HG03135 (cell line): Measurements from ENCODE around the gene MPPED1.

Experiments used
- ATAC-seq: cut with Tn5 transposase; IDR thresholded peaks from one replicate; pipeline ENCODE4 v1.9.1; 2021; ENCODE audit warnings: mild to moderate bottlenecking, moderate library complexity; ENCODE audit not compliant: unreplicated experiment

Gene MPPED1

GRCh38 chr22:43446037-43446803 lies 34.4 kb downstream of the MPPED1 start:
- ATAC-seq: no peak

- ATAC-seq: no peak
These were observed 35.1 kb downstream of the MPPED1 start for GRCh38 chr22:43446916-43447315.

GRCh38 chr22:43447380-43447779 lies 35.6 kb downstream of the MPPED1 start:
- no peak for ATAC-seq

DNA sequence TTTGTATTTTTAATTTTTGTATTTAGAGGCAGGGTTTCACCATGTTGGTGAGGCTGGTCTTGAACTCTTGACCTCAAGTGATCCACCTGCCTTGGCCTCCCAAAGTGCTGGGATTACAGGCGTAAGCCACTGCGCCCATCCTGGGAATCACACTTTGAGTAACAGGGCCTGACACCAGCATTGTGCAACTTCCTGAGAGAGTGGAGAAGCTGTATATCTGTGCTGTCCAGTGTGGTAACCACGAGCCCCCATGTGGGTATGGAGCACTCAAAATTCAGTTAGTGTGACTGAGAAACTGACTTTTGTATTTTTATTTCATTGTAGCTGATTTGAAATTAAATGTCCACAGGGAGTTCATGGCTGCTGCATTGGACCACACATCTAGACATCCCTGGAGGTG lies 36.2 kb downstream of the MPPED1 start:
- ATAC-seq: no peak

DNA sequence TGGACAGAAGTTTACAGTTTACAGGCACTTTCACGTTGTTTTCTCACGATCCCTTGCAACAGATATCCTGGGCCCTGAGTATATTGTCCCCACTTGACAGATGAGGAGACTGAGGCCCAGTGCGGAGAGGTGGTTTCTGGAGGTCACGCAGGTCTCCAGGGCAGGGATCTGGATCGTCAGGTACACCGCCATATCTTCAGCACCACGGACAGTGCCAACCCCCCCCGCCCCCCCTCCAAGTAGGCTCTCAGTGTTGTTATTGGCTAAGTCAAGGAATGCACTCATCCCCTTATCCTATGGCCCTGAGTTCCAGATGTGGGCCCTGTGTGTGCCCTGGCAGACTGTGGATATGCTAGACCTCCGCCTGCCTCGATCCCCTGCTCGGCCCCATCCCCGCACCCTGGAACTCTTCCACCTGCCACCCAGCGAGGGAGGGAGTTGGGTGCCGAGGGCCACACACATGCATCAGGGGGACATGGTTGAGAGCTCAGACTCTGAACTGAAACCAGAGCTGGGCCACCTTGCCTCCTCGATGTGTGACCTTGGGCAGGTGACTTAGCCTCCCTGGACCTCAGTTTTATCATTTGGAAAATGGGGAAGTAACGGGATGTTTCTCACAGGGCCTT lies 37.5 kb downstream of the MPPED1 start:
- no peak for ATAC-seq

DNA sequence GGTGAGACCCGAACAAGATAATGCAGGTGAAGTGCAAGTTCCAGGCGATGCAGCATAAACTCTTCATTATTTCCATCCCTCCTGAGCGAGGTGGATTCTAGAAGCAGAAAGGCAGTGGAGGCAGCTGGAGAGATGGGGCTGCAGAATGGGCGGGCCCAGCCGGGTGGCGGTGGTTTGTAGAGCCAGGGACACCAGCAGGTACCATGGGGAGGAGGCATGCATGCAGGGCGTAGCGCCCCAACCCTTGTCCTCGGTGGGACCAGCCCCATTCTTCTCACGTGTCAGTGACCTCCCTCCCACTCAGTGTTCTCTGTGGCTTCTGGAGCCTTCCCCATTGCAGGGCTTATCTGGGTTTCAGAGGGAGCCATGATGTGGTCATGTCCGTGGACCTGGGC lies 38.0 kb downstream of the MPPED1 start:
- ATAC-seq: no peak

DNA sequence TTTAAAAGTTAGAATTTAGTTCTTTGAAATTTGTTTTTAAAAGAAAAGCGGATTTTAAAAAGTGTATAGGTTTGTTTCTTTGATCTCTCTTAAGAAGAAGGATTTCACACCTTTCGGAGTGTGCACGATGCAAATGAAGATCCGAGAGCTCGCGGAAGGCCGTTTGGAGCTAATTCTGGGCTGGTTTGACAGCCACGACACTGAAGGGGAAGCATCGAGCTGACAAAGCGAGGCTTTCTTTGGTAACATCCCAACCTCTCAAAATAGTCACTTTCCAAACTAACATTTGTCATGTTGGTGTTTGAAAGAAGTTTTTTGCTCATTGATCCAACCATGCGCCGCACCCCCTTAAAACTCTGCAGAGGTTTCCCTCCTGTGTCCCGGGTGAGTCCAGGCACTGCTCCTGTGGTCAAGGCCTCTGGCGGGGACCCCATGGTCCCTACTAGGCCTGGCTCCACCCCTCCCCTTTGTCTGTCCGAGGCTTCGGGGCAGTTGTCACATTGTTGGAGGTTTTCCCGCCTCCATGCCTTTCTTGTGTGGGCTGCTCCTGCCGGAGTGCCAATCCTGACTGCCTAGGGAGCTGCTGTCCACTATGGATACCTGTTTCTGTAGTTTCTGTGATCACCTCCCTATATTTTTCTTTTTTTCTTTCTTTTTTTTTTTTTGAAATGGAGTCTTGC lies 39.7 kb downstream of the MPPED1 start:
- no peak for ATAC-seq

DNA sequence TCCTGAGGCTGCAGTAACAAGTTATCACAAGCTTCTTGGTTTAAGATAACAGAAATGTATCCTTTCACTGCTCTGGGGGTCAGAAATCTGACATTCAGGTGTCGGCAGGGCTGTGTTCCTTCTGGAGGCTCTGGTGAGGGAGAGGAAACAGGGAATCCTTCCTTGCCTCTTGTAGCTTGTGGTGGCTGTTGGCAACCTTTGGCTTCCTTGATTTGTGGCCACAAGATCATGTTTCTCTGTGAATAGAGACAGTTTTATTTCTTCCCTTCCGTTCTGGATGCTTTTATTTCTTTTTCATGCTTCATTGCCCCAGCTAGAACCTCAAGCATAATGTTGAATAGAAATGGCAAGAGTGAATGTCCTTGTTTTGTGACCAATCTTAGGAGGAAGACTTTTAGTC lies 44.0 kb downstream of the MPPED1 start:
- no peak for ATAC-seq

DNA sequence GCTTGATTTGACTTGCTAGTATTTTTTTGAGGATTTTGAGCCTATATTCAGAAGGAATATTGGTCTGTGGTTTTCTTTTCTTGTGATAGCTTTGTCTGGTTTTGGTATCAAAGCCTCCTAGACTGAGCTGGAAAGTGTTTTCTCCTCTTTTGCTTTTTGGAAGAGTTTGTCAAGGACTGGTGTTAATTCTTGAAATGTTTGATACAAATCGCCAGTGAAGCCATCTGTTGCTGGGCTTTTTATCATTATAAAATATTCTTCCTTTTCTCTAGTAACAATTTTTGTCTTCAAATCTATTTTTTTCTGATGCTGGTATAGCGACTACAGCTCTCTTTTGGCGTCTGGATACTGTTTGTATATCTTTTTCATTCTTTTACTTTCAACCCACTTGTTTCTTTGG lies 45.2 kb downstream of the MPPED1 start:
- ATAC-seq: no peak

- ATAC-seq: no peak
These were observed 50.9 kb downstream of the MPPED1 start for GRCh38 chr22:43462701-43463100.

DNA sequence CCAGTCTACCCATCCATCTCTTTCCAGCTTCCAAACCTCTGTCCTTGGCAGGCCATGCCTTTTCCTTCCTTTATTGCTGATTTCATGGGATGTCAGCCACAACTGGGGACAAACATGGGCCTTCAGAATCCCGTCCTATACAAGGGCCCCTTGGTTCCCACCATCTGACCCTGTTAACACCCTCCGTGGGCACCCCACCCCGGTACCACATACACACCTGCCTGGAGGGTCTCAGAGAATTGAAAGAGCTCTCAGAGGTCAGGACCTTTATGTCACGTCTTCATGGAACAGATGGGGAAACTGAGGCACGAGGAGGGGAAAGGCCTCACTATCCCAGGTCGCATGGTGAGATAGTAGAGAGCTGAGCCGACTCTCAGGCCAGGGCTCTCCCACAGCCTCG lies 53.0 kb downstream of the MPPED1 start:
- ATAC-seq: no peak

GRCh38 chr22:43465291-43466015 lies 53.6 kb downstream of the MPPED1 start:
- ATAC-seq: no peak

DNA sequence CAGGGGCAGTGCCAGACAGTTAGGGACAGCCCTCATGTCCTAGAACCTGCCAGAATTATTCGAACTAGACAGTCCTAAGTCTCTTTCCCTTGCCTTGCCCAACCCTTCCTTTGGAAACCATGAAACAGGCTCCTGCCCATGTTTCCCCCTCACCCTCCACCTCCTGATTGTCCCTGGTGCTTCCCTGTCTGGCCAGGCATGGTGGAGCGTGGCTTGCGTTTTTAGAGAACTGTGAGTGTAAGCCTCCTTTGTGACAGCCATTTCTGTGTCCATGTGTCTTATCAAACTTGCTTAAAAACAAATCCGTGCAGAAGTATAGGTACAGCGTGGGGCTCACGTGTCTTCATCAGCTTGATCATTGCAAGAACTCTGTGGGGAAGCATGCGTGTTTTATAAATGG lies 54.9 kb downstream of the MPPED1 start:
- ATAC-seq: no peak

- ATAC-seq: no peak
These were observed 55.6 kb downstream of the MPPED1 start for GRCh38 chr22:43467216-43467940.

DNA sequence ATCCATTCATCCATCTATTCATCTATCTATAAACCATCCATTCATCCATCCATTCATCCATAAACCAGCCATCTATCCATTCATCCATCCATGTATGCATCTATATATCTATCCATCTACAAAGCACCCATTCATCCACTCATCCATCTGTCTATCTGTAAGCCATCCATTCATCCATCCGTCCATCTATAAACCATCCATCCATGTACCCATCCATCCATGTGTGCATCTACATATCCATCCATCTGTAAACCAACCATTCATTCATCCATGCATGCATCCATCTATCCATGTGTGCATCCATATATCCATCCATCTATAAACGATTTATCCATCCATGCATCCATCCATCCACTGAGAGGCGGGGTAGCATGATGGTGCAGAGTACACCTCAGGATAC lies 58.4 kb downstream of the MPPED1 start:
- no peak for ATAC-seq

DNA sequence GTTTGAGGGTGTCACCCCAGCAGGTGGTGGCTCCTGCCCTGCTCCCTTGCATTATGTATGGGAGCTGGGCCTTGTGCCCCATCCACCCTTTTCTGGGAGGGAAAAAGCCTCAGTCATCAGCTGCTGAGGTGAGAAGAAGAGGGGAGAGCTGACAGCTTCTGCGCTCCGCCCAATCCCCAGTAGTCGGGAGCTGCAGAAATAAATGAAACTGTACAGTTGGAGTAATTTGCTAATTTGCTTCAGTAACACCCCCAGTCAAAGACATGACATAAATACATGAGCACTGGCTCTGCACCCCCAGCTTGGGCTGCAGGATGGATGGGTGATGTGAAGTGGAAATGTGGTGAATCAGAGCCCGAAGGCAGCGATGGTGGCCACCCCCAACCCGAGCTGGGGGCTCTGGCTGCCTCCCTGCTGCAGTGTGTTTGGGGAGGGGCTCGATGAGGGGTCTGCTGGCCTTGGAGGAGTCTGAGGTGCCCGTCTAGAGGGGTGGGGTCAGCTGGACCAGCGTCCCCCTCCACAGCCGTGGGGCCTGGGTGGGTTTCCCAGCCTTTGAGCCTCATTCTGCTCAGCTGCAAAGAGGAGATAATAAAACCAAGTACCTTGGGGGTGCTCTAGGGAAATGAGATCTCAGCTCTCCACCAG lies 59.2 kb downstream of the MPPED1 start:
- ATAC-seq: no peak

DNA sequence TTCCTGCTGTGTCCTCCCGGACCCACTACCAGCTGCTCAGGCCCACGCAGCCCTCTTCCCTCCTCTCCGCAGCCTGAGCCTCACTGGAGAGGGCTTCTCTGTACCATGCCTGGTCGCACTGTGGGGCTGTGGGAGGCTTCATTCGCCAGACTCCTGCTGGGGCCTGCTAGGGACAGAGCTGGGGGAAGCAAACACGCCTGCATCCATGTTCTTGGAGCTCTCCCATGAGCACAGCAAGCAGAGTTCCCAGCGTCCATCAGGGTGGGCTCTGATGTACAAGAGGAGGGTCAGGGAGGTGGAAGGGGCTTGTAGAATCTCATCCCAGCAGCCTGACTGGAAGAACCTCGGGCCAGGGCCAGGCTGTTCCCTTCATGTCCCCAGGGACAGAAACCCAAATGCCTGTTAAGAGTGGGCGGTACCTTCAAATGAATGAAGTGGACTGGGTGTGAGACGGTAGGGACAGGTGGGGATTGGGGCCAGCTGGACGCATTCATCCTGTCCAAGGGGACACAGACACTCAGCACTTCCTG lies 59.9 kb downstream of the MPPED1 start:
- ATAC-seq: no peak

GRCh38 chr22:43473031-43473430 lies 61.2 kb downstream of the MPPED1 start:
- ATAC-seq: no peak

- ATAC-seq: no peak
These were observed 61.6 kb downstream of the MPPED1 start for GRCh38 chr22:43473441-43473840.
